ENCODE results near the gene NTSR1. TPM values are rescaled to one million over a fixed set of nuclear protein-coding genes. Genes with fewer than 3 reads are reported as not detected.

The NTSR1 gene
- total RNA-seq, 1 experiment from 2014 or later = 44.1 TPM

DNA sequence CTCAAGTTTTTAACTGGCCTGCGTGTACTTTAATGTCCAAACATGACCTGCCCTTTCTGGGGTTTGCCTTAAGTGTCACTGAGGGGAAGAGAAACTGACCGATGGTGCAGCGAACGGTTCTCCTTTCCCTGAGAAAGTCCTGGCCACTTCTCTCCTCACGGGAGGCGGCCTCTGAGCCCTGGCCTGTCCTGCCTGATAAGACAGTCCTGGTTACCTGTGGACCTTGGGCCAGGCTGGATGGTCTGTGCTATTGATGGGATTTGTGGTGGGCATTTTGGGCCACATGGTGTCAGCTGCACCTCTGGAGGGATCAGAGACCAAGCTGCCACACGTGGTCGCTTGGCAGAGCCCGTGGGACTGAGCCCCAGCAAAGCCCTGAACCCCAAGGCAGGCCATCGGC is 11.6 kb upstream of the NTSR1 start:
- BruUV-seq (replicated peaks) = no TSS peak
- Histone ChIP-seq H3K27ac (ENCODE audit: low read length) (no peak overlapping the region), H3K36me3 (ENCODE audit: control insufficient read depth, insufficient read depth, low read length) (no peaks in the 10 kb centered on the region), H3K9me3 (ENCODE audit: control insufficient read depth, insufficient read depth, low read depth, low read length) (no peaks in the 10 kb centered on the region), H3K27me3 (ENCODE audit: control insufficient read depth, insufficient read depth, low read length) (no peaks in the 10 kb centered on the region), H3K4me3 (ENCODE audit: low read depth in 2 of 2, low read length in 2 of 2) (no peak overlapping the region), H3K4me1 (ENCODE audit: control insufficient read depth, insufficient read depth, low read length) (peaks cover 11% of the 10 kb centered on the region)
- ChIA-PET POLR2A (no interaction called here), CTCF (no interaction called here)
- DNase-seq (ENCODE audit: low read depth, low spot score) (no peak), ATAC-seq (no peak)
- intact Hi-C loops (cut with micrococcal nuclease; ENCODE audit: unreplicated experiment) (no loop called here), in situ Hi-C loops (cut with HindIII; ENCODE audit: low pct_unique_long_range_greater_than_20kb, low sequenced_read_pairs) (no loop called here)
- TF ChIP-seq, protein P1, sequence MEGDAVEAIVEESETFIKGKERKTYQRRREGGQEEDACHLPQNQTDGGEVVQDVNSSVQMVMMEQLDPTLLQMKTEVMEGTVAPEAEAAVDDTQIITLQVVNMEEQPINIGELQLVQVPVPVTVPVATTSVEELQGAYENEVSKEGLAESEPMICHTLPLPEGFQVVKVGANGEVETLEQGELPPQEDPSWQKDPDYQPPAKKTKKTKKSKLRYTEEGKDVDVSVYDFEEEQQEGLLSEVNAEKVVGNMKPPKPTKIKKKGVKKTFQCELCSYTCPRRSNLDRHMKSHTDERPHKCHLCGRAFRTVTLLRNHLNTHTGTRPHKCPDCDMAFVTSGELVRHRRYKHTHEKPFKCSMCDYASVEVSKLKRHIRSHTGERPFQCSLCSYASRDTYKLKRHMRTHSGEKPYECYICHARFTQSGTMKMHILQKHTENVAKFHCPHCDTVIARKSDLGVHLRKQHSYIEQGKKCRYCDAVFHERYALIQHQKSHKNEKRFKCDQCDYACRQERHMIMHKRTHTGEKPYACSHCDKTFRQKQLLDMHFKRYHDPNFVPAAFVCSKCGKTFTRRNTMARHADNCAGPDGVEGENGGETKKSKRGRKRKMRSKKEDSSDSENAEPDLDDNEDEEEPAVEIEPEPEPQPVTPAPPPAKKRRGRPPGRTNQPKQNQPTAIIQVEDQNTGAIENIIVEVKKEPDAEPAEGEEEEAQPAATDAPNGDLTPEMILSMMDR (IDR thresholded peaks at IDR 0.05) = no peak
- TF ChIP-seq, protein P2, sequence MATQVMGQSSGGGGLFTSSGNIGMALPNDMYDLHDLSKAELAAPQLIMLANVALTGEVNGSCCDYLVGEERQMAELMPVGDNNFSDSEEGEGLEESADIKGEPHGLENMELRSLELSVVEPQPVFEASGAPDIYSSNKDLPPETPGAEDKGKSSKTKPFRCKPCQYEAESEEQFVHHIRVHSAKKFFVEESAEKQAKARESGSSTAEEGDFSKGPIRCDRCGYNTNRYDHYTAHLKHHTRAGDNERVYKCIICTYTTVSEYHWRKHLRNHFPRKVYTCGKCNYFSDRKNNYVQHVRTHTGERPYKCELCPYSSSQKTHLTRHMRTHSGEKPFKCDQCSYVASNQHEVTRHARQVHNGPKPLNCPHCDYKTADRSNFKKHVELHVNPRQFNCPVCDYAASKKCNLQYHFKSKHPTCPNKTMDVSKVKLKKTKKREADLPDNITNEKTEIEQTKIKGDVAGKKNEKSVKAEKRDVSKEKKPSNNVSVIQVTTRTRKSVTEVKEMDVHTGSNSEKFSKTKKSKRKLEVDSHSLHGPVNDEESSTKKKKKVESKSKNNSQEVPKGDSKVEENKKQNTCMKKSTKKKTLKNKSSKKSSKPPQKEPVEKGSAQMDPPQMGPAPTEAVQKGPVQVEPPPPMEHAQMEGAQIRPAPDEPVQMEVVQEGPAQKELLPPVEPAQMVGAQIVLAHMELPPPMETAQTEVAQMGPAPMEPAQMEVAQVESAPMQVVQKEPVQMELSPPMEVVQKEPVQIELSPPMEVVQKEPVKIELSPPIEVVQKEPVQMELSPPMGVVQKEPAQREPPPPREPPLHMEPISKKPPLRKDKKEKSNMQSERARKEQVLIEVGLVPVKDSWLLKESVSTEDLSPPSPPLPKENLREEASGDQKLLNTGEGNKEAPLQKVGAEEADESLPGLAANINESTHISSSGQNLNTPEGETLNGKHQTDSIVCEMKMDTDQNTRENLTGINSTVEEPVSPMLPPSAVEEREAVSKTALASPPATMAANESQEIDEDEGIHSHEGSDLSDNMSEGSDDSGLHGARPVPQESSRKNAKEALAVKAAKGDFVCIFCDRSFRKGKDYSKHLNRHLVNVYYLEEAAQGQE (IDR thresholded peaks at IDR 0.05; ENCODE audit: insufficient read depth in 1 of 2, low read depth in 2 of 2, low read length in 1 of 2) = no peak
- no peak for TF ChIP-seq SIN3A (IDR thresholded peaks at IDR 0.05; ENCODE audit: borderline replicate concordance, insufficient read depth, low read depth, low read length)
- no peak for TF ChIP-seq POLR2AphosphoS5 (IDR thresholded peaks at IDR 0.05; ENCODE audit: low read depth, low read length)
- TF ChIP-seq TCF7L2 (IDR thresholded peaks at IDR 0.05; ENCODE audit: low read depth, low read length) = no peak

- intact Hi-C loops (cut with micrococcal nuclease; ENCODE audit: unreplicated experiment) = no loop called here
- DNase-seq (ENCODE audit: low read depth, low spot score) = no peak
- BruUV-seq (replicated peaks) = no TSS peak
Measured at GRCh38 chr20:62697468-62697912, 11.1 kb upstream of the NTSR1 start.

More at GRCh38 chr20:62697468-62697912, 11.1 kb upstream of the NTSR1 start:
- no peaks in the 10 kb centered on the region for H3K36me3 ChIP-seq (ENCODE audit: control insufficient read depth, insufficient read depth, low read length)
- H3K4me1 ChIP-seq (ENCODE audit: control insufficient read depth, insufficient read depth, low read length) = peaks cover 16% of the 10 kb centered on the region
- no peak for ATAC-seq
- in situ Hi-C loops (cut with HindIII; ENCODE audit: low pct_unique_long_range_greater_than_20kb, low sequenced_read_pairs) = no loop called here
- no peaks in the 10 kb centered on the region for H3K9me3 ChIP-seq (ENCODE audit: control insufficient read depth, insufficient read depth, low read depth, low read length)
- ChIA-PET POLR2A (no interaction called here), CTCF (no interaction called here)
- H3K4me3 ChIP-seq (ENCODE audit: low read depth in 2 of 2, low read length in 2 of 2) = no peak overlapping the region
- H3K27ac ChIP-seq (ENCODE audit: low read length) = no peak overlapping the region
- no peaks in the 10 kb centered on the region for H3K27me3 ChIP-seq (ENCODE audit: control insufficient read depth, insufficient read depth, low read length)
- TF ChIP-seq SIN3A (IDR thresholded peaks at IDR 0.05; ENCODE audit: borderline replicate concordance, insufficient read depth, low read depth, low read length) (no peak), TCF7L2 (IDR thresholded peaks at IDR 0.05; ENCODE audit: low read depth, low read length) (no peak), POLR2AphosphoS5 (IDR thresholded peaks at IDR 0.05; ENCODE audit: low read depth, low read length) (no peak)
- TF ChIP-seq, protein P1 (IDR thresholded peaks at IDR 0.05) = no peak
- TF ChIP-seq, protein P2 (IDR thresholded peaks at IDR 0.05; ENCODE audit: insufficient read depth in 1 of 2, low read depth in 2 of 2, low read length in 1 of 2) = no peak

Measured in Panc1 (cell line).